Measurements from ENCODE around the gene GDPGP1.
"Not testable (repeated sequence)": the region's sequence is repeated elsewhere in the genome, so short reads cannot be mapped to it uniquely, and the experiment has no call there.

Gene GDPGP1

GRCh38 chr15:90227336-90227735 lies 6.7 kb upstream of the GDPGP1 start:
- no peak for DNase-seq

- DNase-seq: no peak
Measured at GRCh38 chr15:90227816-90228772, 5.9 kb upstream of the GDPGP1 start.

DNA sequence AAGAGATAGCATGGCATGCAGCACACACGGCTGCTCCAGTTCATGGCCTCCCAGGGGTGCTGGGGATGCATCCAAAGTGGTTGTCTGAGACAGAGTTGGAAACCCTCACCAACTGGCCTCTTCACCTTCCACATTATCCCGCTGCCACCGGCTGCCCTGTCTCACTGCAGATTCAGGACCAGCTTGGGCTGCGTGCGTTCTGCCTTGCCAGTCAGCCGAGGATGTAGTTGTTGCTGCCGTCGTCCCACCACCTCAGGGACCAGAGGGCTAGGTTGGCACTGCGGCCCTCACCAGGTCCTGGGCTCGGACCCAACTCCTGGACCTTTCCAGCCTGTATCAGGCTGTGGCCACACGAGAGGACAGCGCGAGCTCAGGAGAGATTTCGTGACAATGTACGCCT lies 5.0 kb upstream of the GDPGP1 start:
- DNase-seq: no peak

DNA sequence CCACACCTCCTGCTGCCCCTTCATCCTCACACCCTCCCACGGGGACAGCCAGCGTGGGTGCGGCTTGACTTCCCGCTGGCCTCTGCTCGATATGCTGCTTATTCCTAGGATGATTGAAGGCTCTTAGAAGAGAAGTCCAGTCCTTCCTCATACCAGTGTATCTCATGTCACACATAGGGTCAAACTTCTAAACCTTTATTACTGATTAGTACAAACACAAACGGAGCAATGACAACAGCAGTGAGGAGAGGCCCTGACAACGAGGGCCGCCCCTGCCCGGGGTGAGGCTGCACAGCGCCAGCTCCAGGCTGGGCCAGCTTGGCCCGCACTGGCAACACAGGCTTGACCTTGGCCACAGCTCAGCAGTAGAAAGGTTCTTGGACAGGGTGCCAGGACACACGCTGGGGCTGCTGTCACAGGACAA lies 3.9 kb upstream of the GDPGP1 start:
- DNase-seq: no peak

GRCh38 chr15:90230610-90231009 lies 3.4 kb upstream of the GDPGP1 start:
- DNase-seq: no peak

DNA sequence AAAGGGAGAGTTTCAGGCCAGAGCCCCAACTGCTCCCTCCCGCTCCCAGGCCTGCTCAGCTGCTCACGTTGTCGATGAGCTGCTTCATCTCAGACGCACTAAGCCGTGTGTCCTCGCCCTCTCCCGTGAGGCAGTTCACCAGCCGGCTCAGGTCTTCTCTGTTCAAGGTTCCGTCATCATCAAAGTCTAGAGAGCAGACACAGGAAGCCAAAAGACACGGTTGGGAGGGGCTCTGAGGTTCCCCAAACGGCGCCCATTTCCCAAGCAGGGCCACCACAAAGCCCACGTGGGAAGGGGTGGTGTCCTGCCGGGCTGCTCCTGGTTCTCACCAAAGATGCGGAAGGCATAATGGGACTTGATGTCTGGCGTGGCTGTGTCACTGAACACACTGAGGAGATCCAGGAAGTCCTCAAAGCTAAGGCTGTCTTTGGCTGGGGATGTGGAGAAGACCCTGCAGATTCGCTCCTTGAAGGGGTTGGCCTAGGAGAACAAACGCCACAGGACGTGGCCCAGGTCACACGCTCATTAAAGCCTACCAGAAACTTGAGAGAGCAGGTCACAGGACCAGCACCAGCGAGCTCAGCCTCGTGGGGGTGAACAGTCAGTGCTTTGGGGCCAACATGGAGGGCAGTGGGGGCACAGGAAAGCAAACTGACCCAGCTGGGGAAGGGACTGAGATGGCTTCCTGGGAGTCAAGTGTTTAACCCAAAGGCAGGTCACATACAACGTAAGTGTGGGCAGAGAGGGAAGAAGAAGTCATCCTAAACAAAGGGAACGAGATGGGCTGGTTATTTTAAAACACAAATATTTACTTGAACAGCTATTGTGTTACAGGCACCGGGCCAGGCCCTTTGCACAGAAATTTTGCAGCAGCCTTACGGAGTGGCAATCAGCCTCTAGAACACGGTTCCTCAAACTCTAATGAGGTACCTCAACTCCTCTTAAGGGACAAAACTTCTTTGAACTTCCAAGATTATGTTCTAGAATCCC lies 2.7 kb upstream of the GDPGP1 start:
- DNase-seq: no peak

- DNase-seq: no peak
Measured at GRCh38 chr15:90232196-90232595, 1.8 kb upstream of the GDPGP1 start.

- DNase-seq: no peak
Measured at GRCh38 chr15:90232941-90233386, 1.0 kb upstream of the GDPGP1 start.

GRCh38 chr15:90233387-90234095 lies 468 bp upstream of the GDPGP1 start, which contains the start of gene CIB1:
Gene CIB1 (minus strand): TSS chr15:90233941. CDS start chr15:90233885, 56 bp downstream.
- peak; percentile 97 for DNase-seq

DNA sequence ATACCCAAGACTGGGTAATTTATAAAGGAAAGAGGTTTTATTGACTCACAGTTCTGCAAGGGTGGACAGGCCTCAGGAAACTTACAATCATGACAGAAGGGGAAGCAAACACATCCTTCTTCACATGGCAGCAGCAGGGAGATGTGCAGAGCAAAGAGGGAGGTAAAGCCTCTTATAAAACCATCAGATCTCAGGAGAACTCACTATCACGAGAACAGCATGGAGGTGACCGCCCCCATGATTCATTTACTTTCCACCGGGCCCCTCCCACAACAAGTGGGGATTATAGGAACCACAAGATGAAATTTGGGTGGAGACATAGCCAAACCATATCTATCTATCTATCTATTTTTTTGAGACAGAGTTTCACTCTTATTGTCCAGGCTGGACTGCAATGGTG lies 5.4 kb downstream of the GDPGP1 start:
- no peak for DNase-seq

GRCh38 chr15:90240856-90241255 lies 6.8 kb downstream of the GDPGP1 start:
- no peak for DNase-seq

DNA sequence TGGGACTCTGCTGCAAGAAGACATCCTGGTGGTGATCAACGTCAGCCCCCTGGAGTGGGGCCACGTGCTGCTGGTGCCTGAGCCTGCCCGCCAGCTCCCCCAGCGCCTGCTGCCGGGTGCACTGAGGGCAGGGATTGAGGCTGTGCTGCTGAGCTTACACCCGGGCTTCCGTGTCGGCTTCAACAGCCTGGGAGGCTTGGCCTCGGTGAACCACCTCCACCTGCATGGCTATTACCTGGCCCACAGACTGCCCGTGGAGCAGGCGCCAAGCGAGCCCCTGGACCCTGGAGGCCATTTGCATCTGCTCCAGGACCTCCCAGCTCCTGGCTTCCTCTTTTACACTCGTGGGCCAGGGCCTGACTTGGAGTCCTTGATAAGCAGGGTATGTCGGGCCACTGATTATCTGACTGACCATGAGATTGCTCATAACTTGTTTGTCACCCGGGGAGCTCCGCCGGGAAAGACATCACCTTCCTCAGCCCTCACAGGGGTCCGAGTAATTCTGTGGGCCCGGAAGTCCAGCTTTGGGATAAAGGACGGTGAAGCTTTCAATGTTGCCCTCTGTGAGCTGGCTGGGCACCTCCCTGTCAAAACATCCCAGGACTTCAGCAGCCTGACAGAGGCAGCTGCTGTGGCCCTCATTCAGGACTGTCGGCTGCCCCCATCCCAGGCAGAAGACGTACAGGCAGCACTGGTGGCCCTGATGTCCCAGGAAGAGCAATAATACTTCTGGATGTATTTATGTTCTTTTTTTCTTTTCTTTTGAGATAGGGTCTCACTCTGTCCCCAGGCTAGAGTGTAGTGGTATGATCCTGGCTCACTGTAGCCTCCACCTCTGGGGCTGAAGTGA lies 7.6 kb downstream of the GDPGP1 start:
- no peak for DNase-seq

- DNase-seq: no peak
Measured at GRCh38 chr15:90243943-90244639, 10.1 kb downstream of the GDPGP1 start.

GRCh38 chr15:90248789-90249202 lies 14.8 kb downstream of the GDPGP1 start:
- DNase-seq: no peak

DNA sequence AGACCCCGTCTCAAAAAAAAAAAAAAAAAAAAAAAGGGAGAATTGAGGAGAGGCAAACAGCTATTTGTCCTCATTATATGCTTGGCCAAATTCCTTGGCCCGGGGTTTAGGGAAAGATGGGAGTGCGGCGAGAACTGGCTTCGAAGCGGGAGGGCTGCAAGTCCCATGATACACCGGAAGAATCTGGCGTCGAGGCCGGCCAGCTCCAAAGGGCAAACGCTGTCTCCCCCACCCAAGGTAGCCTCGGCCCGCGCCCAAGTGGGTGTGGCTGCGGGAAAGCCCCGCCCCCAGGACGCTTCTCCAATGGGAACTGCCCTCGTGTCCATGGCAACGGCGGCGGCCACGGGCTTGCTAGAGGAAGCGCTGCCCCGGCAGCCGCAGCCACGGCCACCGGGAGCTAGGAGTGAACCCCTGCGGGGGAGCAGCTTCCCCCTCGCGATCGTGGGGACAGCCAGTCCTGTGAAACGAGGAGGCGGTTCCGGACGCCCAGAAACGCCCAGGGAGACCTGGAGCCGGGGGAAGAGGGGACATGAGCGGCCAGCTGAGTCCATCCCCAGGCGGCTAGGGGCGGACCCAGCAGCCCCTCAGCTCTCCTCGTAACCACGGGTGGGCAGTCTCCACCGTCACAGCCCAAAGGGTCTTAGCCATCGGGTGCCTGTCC lies 15.3 kb downstream of the GDPGP1 start, which contains the start of gene TTLL13:
TSS of gene TTLL13 (plus strand) at position 354 of the 661 bp plus-strand sequence. CDS start 1,075 bp downstream, outside the sequence.
- DNase-seq: peak; percentile 83

- no peak for DNase-seq
Measured at GRCh38 chr15:90257776-90258175, 23.8 kb downstream of the GDPGP1 start.

DNA sequence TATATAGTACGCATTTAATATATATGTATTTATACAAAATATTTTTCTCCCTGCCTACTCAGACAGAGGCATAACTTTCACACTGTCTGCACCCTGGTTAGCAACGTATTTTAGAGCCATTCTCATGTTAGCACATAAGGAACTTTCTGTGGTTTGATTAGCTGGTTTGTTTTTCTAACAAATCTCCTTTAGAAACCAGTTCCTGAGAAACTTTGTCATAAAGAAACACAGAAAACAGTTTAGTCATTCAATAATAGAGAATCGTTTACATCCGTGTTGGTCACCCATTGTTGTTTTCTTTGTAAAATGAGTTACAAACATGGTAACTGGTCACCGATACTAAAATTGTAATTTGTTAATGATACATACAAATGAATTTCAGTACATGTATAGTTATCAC lies 25.5 kb downstream of the GDPGP1 start:
- no peak for DNase-seq

- DNase-seq: not testable (repeated sequence)
Measured at GRCh38 chr15:90260731-90261130, 26.7 kb downstream of the GDPGP1 start.

- DNase-seq: peak; percentile 20
Measured at GRCh38 chr15:90261811-90262210, 27.8 kb downstream of the GDPGP1 start.

DNA sequence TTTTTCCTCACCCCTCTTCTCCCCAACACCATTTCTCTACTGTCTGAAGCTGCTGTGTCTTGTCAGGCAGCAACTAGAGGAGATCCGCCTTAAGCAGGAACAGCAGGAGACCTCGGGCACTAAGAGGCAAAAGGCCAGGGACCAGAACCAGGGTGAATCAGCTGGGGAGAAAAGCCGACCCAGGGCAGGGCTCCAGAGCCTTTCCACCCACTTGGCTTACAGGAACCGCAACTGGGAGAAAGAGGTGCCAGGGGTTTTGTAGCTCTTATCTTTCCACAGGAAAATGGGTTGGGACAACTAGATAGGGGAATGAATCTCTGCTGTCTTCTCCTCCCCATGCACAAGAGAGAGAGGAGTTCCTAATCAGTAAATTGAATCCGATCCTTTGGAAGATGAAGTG lies 28.4 kb downstream of the GDPGP1 start:
- DNase-seq: no peak

Measured in fibroblast of skin of right quadriceps (primary cell).